CD14-positive monocyte (primary cell): ENCODE data around the gene ZNF524. TPM values are rescaled to one million over a fixed set of nuclear protein-coding genes. Genes with fewer than 3 reads are reported as not detected.

Experiments
- DNase-seq, 3 donors: peaks; one replicate each; pipeline ENCODE4 v3.0.0-alpha.2; 2011 to 2022
- H2AFZ ChIP-seq: 2 replicates; pipeline ENCODE4 v1.6.0; 2012; ENCODE audit warnings: mild to moderate bottlenecking, low read depth, low read length, inconsistent platforms; ENCODE audit not compliant: insufficient read depth, poor library complexity, severe bottlenecking
- H3K27ac ChIP-seq, 2 donors: 1 replicate in 1 of 2; 2 replicates in 1 of 2; pipeline ENCODE4 v1.5.1; 2012 to 2013; ENCODE audit warnings: low read length in 2 of 2, control low read depth in 1 of 2, inconsistent platforms in 1 of 2, low read depth in 1 of 2, mild to moderate bottlenecking in 1 of 2
- H3K27me3 ChIP-seq, 2 donors: one replicate each; pipeline versions ENCODE4 v1.6.0 to v1.6.1; 2011 to 2013; ENCODE audit warnings: low read length in 2 of 2; ENCODE audit not compliant: control insufficient read depth in 2 of 2, insufficient read depth in 2 of 2
- H3K36me3 ChIP-seq, 2 donors: replicated peaks in 1 of 2; 1 replicate in 1 of 2; 2 replicates in 1 of 2; pipeline versions ENCODE4 v1.5.1 to v1.6.1; 2012 to 2013; ENCODE audit warnings: low read length in 2 of 2, control low read depth in 1 of 2, inconsistent platforms in 1 of 2, mild to moderate bottlenecking in 1 of 2; ENCODE audit not compliant: insufficient read depth in 2 of 2, control insufficient read depth in 1 of 2
- H3K4me1 ChIP-seq, 2 donors: 1 replicate in 1 of 2; 2 replicates in 1 of 2; pipeline versions ENCODE4 v1.5.1 to v1.6.1; 2012 to 2013; ENCODE audit warnings: low read length in 2 of 2, control low read depth in 1 of 2, inconsistent platforms in 1 of 2, mild to moderate bottlenecking in 1 of 2, moderate library complexity in 1 of 2; ENCODE audit not compliant: insufficient read depth in 2 of 2, control insufficient read depth in 1 of 2
- H3K4me2 ChIP-seq: replicated peaks from 2 replicates; pipeline ENCODE3; 2012; ENCODE audit warnings: low read length, moderate library complexity, mild to moderate bottlenecking; ENCODE audit not compliant: poor library complexity, severe bottlenecking; ENCODE audit errors: extremely low read depth
- H3K4me3 ChIP-seq, 3 experiments: fragments of 200-600 bp in 1 of 3; sonication (generic) in 1 of 3; replicated peaks in 1 of 3; 1 replicate in 2 of 3; 2 replicates in 1 of 3; pipeline ENCODE4 v1.5.1; 2011 to 2013; ENCODE audit warnings: low read length in 3 of 3, mild to moderate bottlenecking in 3 of 3, control low read depth in 2 of 3, low read depth in 2 of 3, inconsistent platforms in 1 of 3, moderate library complexity in 1 of 3
- H3K79me2 ChIP-seq: 2 replicates; pipeline ENCODE4 v1.6.0; 2012; ENCODE audit warnings: mild to moderate bottlenecking, control low read depth, inconsistent platforms, low read length, moderate library complexity; ENCODE audit not compliant: insufficient read depth
- H3K9ac ChIP-seq: 2 replicates; pipeline ENCODE4 v1.6.0; 2017; ENCODE audit warnings: low read length, mild to moderate bottlenecking; ENCODE audit not compliant: insufficient read depth, poor library complexity, severe bottlenecking
- H3K9me3 ChIP-seq, 2 donors: replicated peaks in 1 of 2; 1 replicate in 1 of 2; 2 replicates in 1 of 2; pipeline versions ENCODE4 v1.5.1 to v1.6.1; 2012 to 2013; ENCODE audit warnings: low read length in 2 of 2, control low read depth in 1 of 2; ENCODE audit not compliant: control insufficient read depth in 1 of 2, insufficient read depth in 1 of 2
- H4K20me1 ChIP-seq: 2 replicates; pipeline ENCODE4 v1.6.0; 2012; ENCODE audit warnings: mild to moderate bottlenecking, low read length, control low read depth, moderate library complexity; ENCODE audit not compliant: insufficient read depth
- H3K27ac Mint-ChIP-seq, 7 donors: one replicate each; pipeline ENCODE4 v1.8.0; 2020; ENCODE audit warnings: mild to moderate bottlenecking in 7 of 7, mixed read lengths in 7 of 7, moderate library complexity in 6 of 7, inconsistent platforms in 2 of 7
- H3K27me3 Mint-ChIP-seq, 3 donors: one replicate each; pipeline ENCODE4 v1.8.0; 2021 to 2022; ENCODE audit warnings: low read depth in 3 of 3, mild to moderate bottlenecking in 3 of 3, mixed read lengths in 3 of 3, moderate library complexity in 3 of 3, inconsistent platforms in 1 of 3
- H3K36me3 Mint-ChIP-seq, 2 donors: one replicate each; pipeline ENCODE4 v1.8.0; 2020; ENCODE audit warnings: mixed read lengths in 2 of 2, inconsistent platforms in 1 of 2, mild to moderate bottlenecking in 1 of 2
- H3K4me1 Mint-ChIP-seq: one replicate; pipeline ENCODE4 v1.8.0; 2020; ENCODE audit warnings: mild to moderate bottlenecking, mixed read lengths
- H3K4me3 Mint-ChIP-seq, 2 donors: one replicate each; pipeline ENCODE4 v1.8.0; 2020; ENCODE audit warnings: mild to moderate bottlenecking in 2 of 2, mixed read lengths in 2 of 2, moderate library complexity in 1 of 2
- H3K9me3 Mint-ChIP-seq, 7 donors: one replicate each; pipeline ENCODE4 v1.8.0; 2020 to 2022; ENCODE audit warnings: mixed read lengths in 7 of 7, mild to moderate bottlenecking in 6 of 7, moderate library complexity in 6 of 7, inconsistent platforms in 2 of 7
- CTCF ChIP-seq: fragments of 200-600 bp; IDR thresholded peaks from one replicate; pipeline ENCODE4 v1.8.0; 2022; ENCODE audit warnings: antibody characterized with exemption, mild to moderate bottlenecking
- WGBS: methylation state at CpG from one replicate; pipeline ENCODE4 v1.1.5; 2013; ENCODE audit warnings: missing lambda C conversion rate; ENCODE audit not compliant: insufficient coverage; 5-methylcytosine and 5-hydroxymethylcytosine counted together
- intact Hi-C, 2 donors: fragments of 100-400 bp; cut with micrococcal nuclease; formaldehyde crosslinking; loops; one replicate each; pipeline versions ENCODE4 v1.15.0 to v1.15.1; 2023
- polyA plus RNA-seq, 3 donors: library from polyadenylated mRNA; depleted of rRNA in 1 of 3; unstranded in 2 of 3; stranded (reverse) in 1 of 3; fragments of 300-500 nt in 2 of 3; fragments of >200 nt in 1 of 3; fragmentation: Illumina TruSeq in 2 of 3; gene quantifications; 1 replicate in 2 of 3; 2 replicates in 1 of 3; pipeline ENCODE4 v1.2.3, GENCODE V29; 2012 to 2021

Gene ZNF524
- polyA plus RNA-seq, 3 donors = 27.9 to 45.7 (median 41.8) TPM

GRCh38 chr19:55644191-55644833 lies 44.2 kb downstream of the ZNF524 start:
- peak overlapping the region; percentile 46 to 83 (median 59) for H3K4me3 ChIP-seq
- H3K27me3 ChIP-seq = peaks cover 0 to 5% of the 10 kb centered on the region in 2 donors
- peaks cover 66 to 77% of the 10 kb centered on the region in 2 donors for H3K4me1 ChIP-seq
- WGBS = 67% methylated on average over 10 of the region's 12 CpGs
- DNase-seq = no peak
- peaks cover 31% of the 10 kb centered on the region for H3K79me2 ChIP-seq
- H3K4me2 ChIP-seq = peak overlapping the region; percentile 96
- H3K4me1 Mint-ChIP-seq = peaks cover 62% of the 10 kb centered on the region
- no peak for TF ChIP-seq CTCF
- H3K4me3 Mint-ChIP-seq = peak overlapping the region; percentile 87 to 91
- H3K9me3 Mint-ChIP-seq = peaks cover 0 to 7% (median 4%) of the 10 kb centered on the region in 7 donors
- H3K9me3 ChIP-seq = peaks cover 0 to 3% of the 10 kb centered on the region in 2 donors
- peak overlapping the region in 6 of 7 donors; percentile 53 to 91 (median 81) for H3K27ac Mint-ChIP-seq
- peaks cover 10 to 22% of the 10 kb centered on the region in 2 donors for H3K36me3 Mint-ChIP-seq
- H3K27ac ChIP-seq = peak overlapping the region in 1 of 2 donors; percentile 91
- intact Hi-C loops = loop anchor here in 1 of 2 donors (5.0 kb wide), 1 partner anchor 37 kb away; the partner anchor contains the start of gene ZNF865
- H3K36me3 ChIP-seq = peaks cover 11 to 13% of the 10 kb centered on the region in 2 donors
- peak overlapping the region; percentile 74 for H3K9ac ChIP-seq
- H3K27me3 Mint-ChIP-seq = peaks cover 7 to 29% (median 21%) of the 10 kb centered on the region in 3 donors
- peak overlapping the region; percentile 74 for H2AFZ ChIP-seq
- H4K20me1 ChIP-seq = peaks cover 12% of the 10 kb centered on the region

- H3K36me3 ChIP-seq = peaks cover 11 to 13% of the 10 kb centered on the region in 2 donors
- Mint-ChIP-seq H3K27ac (peak overlapping the region in 1 of 7 donors; percentile 23), H3K9me3 (peaks cover 0 to 7% (median 4%) of the 10 kb centered on the region in 7 donors), H3K4me3 (no peak overlapping the region), H3K27me3 (peaks cover 7 to 31% (median 19%) of the 10 kb centered on the region in 3 donors), H3K4me1 (peaks cover 63% of the 10 kb centered on the region), H3K36me3 (peaks cover 10 to 22% of the 10 kb centered on the region in 2 donors)
- no peak overlapping the region for H3K4me3 ChIP-seq
- peaks cover 61 to 71% of the 10 kb centered on the region in 2 donors for H3K4me1 ChIP-seq
- peak overlapping the region in 1 of 2 donors; percentile 91 for H3K27ac ChIP-seq
- DNase-seq = no peak
- intact Hi-C loops = loop anchor here in 1 of 2 donors (5.0 kb wide), 1 partner anchor 38 kb away; the partner anchor contains the start of gene ZNF865
- H2AFZ ChIP-seq = no peak overlapping the region
- peak overlapping the region; percentile 96 for H3K4me2 ChIP-seq
- H3K9ac ChIP-seq = peak overlapping the region; percentile 74
- peaks cover 31% of the 10 kb centered on the region for H3K79me2 ChIP-seq
- 98% methylated on average over 25 of the region's 28 CpGs for WGBS
- peaks cover 0 to under 1% of the 10 kb centered on the region in 2 donors for H3K9me3 ChIP-seq
- H4K20me1 ChIP-seq = peaks cover 10% of the 10 kb centered on the region
- no peak for TF ChIP-seq CTCF
- H3K27me3 ChIP-seq = peaks cover 0 to 5% of the 10 kb centered on the region in 2 donors
Measured at GRCh38 chr19:55644842-55645511, 44.9 kb downstream of the ZNF524 start.
